Adipocyte (in vitro differentiated cells): Measurements from ENCODE around the gene LDAH.

ENCODE experiments used
- DNase-seq: peaks from one replicate; pipeline ENCODE4 v3.0.0-alpha.2; 2015; ENCODE audit warnings: low read depth
- H3K27me3 ChIP-seq: replicated peaks from 2 replicates; pipeline ENCODE4 v1.7.0; 2013; ENCODE audit warnings: mild to moderate bottlenecking, low read length, moderate library complexity; ENCODE audit not compliant: control insufficient read depth, insufficient read depth
- H3K36me3 ChIP-seq: 2 replicates; pipeline ENCODE4 v1.7.0; 2013; ENCODE audit warnings: low read length, mild to moderate bottlenecking, moderate library complexity; ENCODE audit not compliant: control insufficient read depth, insufficient read depth, severe bottlenecking
- H3K4me1 ChIP-seq: 2 replicates; pipeline ENCODE4 v1.7.0; 2013; ENCODE audit warnings: mild to moderate bottlenecking, low read length, moderate library complexity; ENCODE audit not compliant: control insufficient read depth, insufficient read depth
- H3K4me3 ChIP-seq: 2 replicates; pipeline ENCODE4 v1.7.0; 2013; ENCODE audit warnings: mild to moderate bottlenecking, low read length, moderate library complexity
- H3K9ac ChIP-seq: 2 replicates; pipeline ENCODE4 v1.7.0; 2013; ENCODE audit warnings: mild to moderate bottlenecking, low read length, moderate library complexity
- H3K9me3 ChIP-seq: 2 replicates; pipeline ENCODE4 v1.7.0; 2013; ENCODE audit warnings: mild to moderate bottlenecking, low read length, moderate library complexity; ENCODE audit not compliant: control insufficient read depth

The LDAH gene

DNA sequence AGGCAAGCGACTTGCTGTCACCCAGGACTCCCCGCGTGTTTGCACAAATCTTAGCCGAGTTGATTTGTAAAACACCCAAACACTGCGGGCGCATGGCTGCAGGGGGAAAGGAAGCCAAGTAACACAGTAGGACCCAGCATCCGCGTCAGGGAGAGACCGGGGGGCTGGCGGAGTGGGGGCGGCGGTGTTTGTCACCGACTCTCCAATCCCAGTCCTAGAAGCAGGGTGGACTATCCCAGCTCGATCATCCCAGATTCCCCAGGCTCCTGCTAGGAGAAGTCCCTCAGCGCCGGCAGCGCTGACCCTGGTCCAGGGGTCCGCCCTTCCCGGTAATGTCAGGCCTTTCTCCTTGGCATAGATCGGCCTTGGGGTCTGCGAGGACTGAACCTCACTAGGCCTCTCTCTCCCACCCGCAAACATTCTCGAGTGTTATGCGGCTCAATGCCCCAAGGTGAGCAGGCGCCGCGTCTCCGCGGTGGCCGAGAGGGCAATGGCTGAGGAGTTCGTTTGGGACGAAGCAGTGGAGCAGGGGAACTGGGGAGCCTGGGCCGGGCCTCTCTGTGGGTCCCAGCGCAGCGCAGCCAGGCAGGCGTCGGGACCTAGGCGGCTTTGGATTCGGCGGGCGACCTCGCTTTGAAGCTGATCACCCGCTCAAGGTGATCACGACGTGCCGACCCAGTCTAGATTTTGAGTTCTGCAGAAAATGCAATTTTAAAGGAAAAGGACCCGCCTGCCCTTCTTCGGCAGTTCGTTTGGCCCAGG, 157.5 kb downstream of the LDAH start:
- Histone ChIP-seq H3K9me3 (no peaks in the 10 kb centered on the region), H3K4me1 (no peaks in the 10 kb centered on the region), H3K9ac (no peak overlapping the region), H3K4me3 (peak overlapping the region; percentile 54), H3K36me3 (no peaks in the 10 kb centered on the region), H3K27me3 (peaks cover 72% of the 10 kb centered on the region)
- no peak for DNase-seq

- Histone ChIP-seq H3K4me1 (no peaks in the 10 kb centered on the region), H3K4me3 (no peak overlapping the region), H3K9ac (no peak overlapping the region), H3K36me3 (no peaks in the 10 kb centered on the region), H3K9me3 (no peaks in the 10 kb centered on the region), H3K27me3 (peaks cover 71% of the 10 kb centered on the region)
- DNase-seq: no peak
These were observed 158.3 kb downstream of the LDAH start for GRCh38 chr2:20664431-20665242.

- no peaks in the 10 kb centered on the region for H3K36me3 ChIP-seq
These were observed 158.9 kb downstream of the LDAH start for GRCh38 chr2:20664071-20664390.

DNA sequence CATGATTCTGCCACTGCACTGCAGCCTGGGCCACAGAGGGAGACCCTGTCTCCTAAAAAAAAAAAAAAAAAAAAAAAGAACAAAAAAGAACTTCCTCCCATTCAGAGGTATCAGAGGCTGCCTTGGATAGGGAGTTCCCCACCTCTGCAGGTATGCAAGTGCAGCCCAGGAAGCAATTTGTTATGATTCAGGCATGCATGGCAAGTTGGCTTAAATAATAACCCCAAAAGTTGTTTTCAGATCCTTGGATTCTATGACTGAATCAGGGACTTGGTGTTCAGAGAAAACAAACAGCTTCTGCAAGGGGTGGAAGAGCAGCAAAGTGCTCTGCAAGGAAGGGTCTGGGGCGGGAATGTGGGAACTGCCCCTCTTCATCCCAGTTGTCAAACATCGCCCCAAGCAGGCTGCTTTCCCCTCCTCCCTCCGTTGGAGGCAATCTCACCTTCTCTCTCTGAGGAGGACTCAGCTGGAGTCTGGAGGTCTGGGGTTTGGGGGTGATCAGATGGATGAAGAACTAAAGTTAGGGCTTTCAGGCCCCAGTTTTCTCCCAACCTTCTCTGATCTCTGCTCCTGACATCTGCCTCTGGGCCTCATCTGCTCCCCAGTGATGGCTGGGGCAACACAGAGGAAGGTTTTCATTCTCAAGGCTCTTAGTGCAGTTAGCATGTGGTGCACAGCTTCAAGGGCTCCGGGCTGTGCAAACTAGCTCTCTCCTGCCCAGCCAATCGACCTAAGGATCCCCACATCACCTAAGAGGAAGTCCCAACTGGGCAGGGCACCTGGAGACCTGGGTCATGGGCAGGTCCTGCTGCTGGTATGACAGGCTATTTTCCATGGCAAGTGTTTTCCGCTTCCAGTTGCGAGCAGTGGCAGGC, 159.5 kb downstream of the LDAH start:
- no peak overlapping the region for H3K9ac ChIP-seq
- no peaks in the 10 kb centered on the region for H3K9me3 ChIP-seq
- no peaks in the 10 kb centered on the region for H3K4me1 ChIP-seq
- H3K27me3 ChIP-seq: peaks cover 65% of the 10 kb centered on the region
- no peak for DNase-seq
- H3K4me3 ChIP-seq: no peak overlapping the region
- no peaks in the 10 kb centered on the region for H3K36me3 ChIP-seq

More at GRCh38 chr2:20664071-20664390, 158.9 kb downstream of the LDAH start:
- Histone ChIP-seq H3K9me3 (no peaks in the 10 kb centered on the region), H3K4me1 (no peaks in the 10 kb centered on the region), H3K4me3 (no peak overlapping the region), H3K27me3 (peaks cover 71% of the 10 kb centered on the region), H3K9ac (no peak overlapping the region)
- DNase-seq: no peak

GRCh38 chr2:20662308-20662937, 160.5 kb downstream of the LDAH start:
- Histone ChIP-seq H3K4me1 (no peaks in the 10 kb centered on the region), H3K9ac (no peak overlapping the region), H3K9me3 (no peaks in the 10 kb centered on the region), H3K27me3 (peaks cover 60% of the 10 kb centered on the region), H3K4me3 (no peak overlapping the region), H3K36me3 (no peaks in the 10 kb centered on the region)
- DNase-seq: no peak

GRCh38 chr2:20661421-20662307, 161.2 kb downstream of the LDAH start:
- peak; percentile 86 for DNase-seq
- H3K27me3 ChIP-seq: peaks cover 64% of the 10 kb centered on the region

GRCh38 chr2:20660506-20661420, 162.1 kb downstream of the LDAH start:
- H3K9ac ChIP-seq: no peak overlapping the region
- H3K4me3 ChIP-seq: no peak overlapping the region
- H3K4me1 ChIP-seq: no peaks in the 10 kb centered on the region
- peaks cover 60% of the 10 kb centered on the region for H3K27me3 ChIP-seq
- no peaks in the 10 kb centered on the region for H3K36me3 ChIP-seq
- no peak for DNase-seq
- no peaks in the 10 kb centered on the region for H3K9me3 ChIP-seq

More at GRCh38 chr2:20661421-20662307, 161.2 kb downstream of the LDAH start:
- Histone ChIP-seq H3K4me1 (no peaks in the 10 kb centered on the region), H3K4me3 (no peak overlapping the region), H3K9me3 (no peaks in the 10 kb centered on the region), H3K36me3 (no peaks in the 10 kb centered on the region), H3K9ac (no peak overlapping the region)

DNA sequence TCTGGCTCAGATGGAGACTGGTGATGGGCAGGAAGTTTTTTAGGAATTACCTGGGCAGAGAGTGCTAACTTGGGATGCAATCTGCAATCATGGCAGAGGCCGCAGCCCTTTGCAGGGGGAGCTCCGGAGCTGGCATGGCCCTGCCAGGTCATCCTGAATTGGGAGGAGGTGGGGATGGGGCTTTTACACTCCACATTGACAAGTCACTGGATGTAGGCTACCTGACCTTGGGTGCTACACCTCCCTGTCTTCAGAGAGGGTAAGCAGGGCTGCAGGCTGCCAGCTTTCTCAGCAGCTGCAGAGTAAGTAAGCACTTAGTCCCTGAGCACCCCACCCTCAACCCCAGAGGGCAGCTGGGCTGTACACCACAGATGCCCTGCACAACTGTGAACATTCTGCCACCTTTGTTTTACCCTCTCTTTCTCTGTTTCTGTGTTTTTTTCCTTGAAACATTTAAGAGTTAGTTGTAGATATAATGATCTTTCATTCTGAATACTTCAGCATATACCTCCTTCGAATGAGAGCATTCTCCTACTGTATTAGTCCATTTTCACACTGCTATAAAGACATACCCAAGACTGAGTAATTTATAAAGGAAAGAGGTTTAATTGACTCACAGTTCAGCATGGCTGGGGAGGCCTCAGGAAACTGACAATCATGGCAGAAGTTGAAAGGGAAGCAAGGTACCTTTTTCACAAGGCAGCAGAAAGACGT, 165.2 kb downstream of the LDAH start:
- H3K9ac ChIP-seq: no peak overlapping the region
- no peak overlapping the region for H3K4me3 ChIP-seq
- no peaks in the 10 kb centered on the region for H3K4me1 ChIP-seq
- H3K27me3 ChIP-seq: peaks cover 39% of the 10 kb centered on the region
- H3K36me3 ChIP-seq: no peaks in the 10 kb centered on the region
- DNase-seq: no peak
- no peaks in the 10 kb centered on the region for H3K9me3 ChIP-seq

DNA sequence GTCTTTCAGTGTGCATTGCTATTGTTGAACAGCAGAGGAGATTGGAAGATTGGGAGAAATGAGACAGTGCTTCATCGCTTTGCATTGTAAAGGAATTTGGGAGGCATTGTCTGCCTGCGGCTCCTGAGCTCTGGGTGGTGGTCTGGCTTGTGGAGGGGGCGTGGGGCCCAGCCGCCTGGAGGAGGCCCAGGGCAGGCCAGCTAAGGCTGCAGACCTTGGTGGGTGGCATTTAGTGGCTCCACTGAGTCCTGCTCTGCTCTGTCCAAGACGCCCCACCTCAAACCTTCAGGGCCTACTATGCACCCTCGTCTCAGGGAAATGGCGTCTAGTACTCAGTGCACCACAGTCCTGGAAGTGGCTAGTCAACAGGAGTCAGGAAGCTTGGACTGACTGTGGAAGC, 166.3 kb downstream of the LDAH start:
- Histone ChIP-seq H3K9me3 (no peaks in the 10 kb centered on the region), H3K36me3 (no peaks in the 10 kb centered on the region), H3K4me3 (no peak overlapping the region), H3K4me1 (peaks cover 2% of the 10 kb centered on the region), H3K9ac (no peak overlapping the region), H3K27me3 (peaks cover 32% of the 10 kb centered on the region)
- DNase-seq: no peak
